Measurements from ENCODE around the gene GADD45GIP1.

- TF ChIP-seq DPF2 (IDR thresholded peaks at IDR 0.05), result no peak
- no peak for TF ChIP-seq CTCF (IDR thresholded peaks at IDR 0.05 in 2 of 3, conservative IDR thresholded peaks at IDR 0.05 in 1 of 3; ENCODE audit: control insufficient read depth in 2 of 3, extremely low read depth in 1 of 3, insufficient read depth in 1 of 3, low read depth in 3 of 3, low read length in 3 of 3)
- no peak for TF ChIP-seq ZSCAN29 (IDR thresholded peaks at IDR 0.05)
- no peak for TF ChIP-seq PBX3 (IDR thresholded peaks at IDR 0.05; ENCODE audit: insufficient replicate concordance, low read depth, low read length)
- TF ChIP-seq EED (IDR thresholded peaks at IDR 0.05; ENCODE audit: low read depth), result no peak
Observed at GRCh38 chr19:12975221-12975741, 18.3 kb upstream of the GADD45GIP1 start.
